CD4-positive, alpha-beta T cell treated with Interleukin-15 for 1 hour (primary cell): Measurements from ENCODE around the gene TRUB1.
"Not testable (repeated sequence)": the region's sequence is repeated elsewhere in the genome, so short reads cannot be mapped to it uniquely, and the experiment has no call there.

Source experiments
- DNase-seq: peaks from one replicate; pipeline ENCODE4 v3.0.0-alpha.2; 2020

TRUB1 gene

DNA sequence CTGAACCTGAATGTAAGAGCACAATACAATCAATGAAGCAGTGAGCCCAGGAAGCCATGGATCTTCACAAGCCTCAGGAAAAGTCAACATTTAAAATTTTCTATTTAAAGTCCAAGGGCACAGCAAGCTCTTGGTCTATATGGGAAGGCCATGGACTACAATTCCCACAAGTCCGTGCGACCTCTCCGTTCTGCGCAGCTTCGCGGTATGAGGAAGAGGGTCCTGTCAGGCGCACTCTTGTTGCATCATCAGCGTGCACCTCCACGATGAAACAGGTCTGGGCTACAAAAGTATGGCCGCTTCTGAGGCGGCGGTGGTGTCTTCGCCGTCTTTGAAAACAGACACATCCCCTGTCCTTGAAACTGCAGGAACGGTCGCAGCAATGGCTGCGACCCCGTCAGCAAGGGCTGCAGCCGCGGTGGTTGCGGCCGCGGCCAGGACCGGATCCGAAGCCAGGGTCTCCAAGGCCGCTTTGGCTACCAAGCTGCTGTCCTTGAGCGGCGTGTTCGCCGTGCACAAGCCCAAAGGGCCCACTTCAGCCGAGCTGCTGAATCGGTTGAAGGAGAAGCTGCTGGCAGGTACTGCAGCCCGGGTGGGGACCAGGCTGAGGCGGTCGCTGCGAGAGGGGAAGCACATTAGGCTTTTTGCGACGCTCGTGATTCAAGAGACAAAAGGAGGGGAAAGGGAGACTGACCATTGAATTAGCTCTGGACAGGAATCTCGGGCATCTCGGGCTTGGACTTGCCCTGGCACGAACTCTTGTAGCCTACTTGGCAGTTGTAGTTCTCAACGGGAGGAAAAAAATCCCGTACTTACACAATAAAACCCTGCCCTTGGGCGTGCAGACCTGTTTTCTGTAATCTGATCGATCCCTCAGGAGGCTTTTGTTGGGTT is at the start of gene TRUB1:
Gene TRUB1 (plus strand): TSS at position 234 of the 894 bp plus-strand sequence. CDS start 59 bp downstream, at position 293.
- peak; percentile 92 for DNase-seq

- no peak for DNase-seq
These were observed 44.7 kb upstream of the TRUB1 start for GRCh38 chr10:114893251-114893650.

- DNase-seq = no peak
These were observed 43.1 kb upstream of the TRUB1 start for GRCh38 chr10:114894911-114895310.

GRCh38 chr10:114897011-114897410 is 41.0 kb upstream of the TRUB1 start:
- not testable (repeated sequence) for DNase-seq

GRCh38 chr10:114897593-114897992 is 40.4 kb upstream of the TRUB1 start:
- no peak for DNase-seq

DNA sequence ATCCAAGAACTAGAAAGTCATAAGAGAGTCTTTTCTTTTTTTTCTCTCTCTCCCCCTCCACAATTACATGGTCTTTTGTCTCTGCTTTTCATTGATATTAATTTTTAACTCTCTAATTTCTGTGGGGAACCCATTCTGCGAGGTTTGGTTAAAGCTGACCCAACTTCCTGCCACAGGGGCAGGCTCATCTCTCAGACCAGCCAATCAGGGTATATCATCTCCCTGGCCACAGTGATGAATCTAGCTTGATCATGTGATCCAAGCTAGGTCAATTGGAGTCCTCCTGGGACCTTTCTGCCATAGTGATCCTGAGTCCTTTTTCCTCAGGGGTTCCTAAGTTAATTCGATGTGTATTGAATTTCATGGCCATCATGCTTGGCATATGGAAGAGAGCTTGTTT is 38.0 kb upstream of the TRUB1 start:
- DNase-seq = no peak

DNA sequence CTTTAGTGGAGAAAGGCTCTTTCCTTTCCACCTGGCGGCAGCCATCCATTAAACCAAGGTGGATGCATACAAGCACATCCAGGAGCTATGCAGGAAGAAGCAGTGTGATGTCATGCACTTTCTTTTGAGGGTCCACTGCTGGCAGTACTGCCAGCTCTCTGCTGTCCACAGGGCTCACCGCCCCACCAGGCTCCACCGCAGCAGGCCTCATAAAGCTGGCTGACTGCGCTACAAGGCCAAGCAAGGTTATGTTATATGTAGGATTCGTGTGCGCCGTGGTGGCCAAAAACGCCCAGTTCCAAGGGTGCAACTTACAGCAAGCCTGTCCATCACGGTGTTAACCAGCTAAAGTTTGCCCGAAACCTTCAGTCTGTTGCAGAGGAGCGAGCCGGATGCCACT is 37.3 kb upstream of the TRUB1 start:
- no peak for DNase-seq

DNA sequence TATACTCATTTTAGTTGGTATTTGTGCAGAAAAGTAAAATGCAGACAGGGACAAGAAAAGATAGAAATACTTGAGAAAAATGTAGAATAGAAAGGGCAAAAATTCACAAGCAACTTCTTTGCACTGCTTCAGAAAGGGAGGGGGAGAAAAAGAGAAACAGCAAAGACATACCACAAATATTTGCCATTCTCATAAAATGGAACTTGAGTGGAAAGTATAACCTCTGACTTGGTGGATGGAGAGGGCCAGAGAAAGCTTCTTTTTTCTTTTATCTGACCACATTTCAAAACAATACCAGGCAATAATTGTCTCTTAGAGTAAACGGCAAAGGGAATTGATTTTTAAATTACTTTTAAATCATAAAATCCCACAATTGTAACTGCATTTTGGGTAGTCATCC is 35.8 kb upstream of the TRUB1 start:
- no peak for DNase-seq

DNA sequence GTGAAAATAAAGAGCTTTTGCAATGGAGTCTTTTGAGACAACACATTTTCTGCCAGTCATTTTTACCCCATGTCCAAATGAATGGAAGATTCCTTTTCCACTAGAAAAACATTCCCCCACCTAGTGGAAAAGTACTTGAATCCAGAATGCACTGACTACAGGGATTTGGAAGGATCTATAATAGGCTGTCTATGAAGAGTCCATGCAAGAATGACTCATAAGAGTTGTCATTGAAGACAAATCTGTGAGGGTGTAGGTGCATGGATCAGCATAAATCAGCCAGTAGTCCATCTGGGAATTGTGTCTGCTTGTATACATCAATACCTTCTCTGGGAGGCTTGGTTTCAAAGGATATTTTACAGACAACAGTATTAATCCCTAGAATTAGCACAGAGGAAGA is 32.5 kb upstream of the TRUB1 start:
- DNase-seq = no peak

DNA sequence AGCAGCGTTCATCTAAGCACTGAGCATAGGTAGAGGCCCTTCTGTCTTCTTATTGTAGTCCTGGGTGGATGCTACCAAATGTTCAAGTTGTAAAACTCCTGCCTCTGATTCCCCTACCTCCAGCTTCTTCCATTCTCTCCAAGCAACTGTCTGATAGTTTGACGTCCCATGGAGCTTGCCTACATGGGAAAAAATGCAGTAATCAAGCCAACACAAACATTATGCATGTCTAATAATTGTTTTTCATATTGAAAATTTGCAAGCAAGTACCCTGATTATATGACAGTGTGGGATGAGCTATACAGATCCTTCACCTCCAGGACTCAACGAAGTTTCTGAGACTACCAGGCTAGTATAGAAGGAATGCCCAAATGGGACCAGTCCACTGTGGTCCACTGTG is 31.0 kb upstream of the TRUB1 start:
- DNase-seq = no peak

DNA sequence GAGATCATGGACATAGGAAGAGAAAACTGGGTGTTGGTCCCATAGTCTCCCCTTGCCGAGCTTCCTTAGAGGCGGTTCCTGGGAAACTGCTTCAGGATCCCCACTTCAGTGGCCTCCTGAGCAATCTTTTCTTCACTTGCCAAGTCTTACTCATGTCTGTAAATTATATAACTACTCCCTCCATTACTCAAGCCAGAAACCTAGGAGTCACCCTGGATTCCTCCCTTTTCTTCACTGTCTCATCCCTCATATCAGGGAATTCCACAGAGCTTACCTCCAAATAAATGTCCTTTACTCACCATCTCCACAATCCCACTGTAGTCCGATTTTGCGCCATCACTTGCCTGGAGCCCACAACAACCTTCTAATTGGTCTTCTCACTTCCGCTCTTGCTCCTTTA is 29.1 kb upstream of the TRUB1 start:
- no peak for DNase-seq

DNA sequence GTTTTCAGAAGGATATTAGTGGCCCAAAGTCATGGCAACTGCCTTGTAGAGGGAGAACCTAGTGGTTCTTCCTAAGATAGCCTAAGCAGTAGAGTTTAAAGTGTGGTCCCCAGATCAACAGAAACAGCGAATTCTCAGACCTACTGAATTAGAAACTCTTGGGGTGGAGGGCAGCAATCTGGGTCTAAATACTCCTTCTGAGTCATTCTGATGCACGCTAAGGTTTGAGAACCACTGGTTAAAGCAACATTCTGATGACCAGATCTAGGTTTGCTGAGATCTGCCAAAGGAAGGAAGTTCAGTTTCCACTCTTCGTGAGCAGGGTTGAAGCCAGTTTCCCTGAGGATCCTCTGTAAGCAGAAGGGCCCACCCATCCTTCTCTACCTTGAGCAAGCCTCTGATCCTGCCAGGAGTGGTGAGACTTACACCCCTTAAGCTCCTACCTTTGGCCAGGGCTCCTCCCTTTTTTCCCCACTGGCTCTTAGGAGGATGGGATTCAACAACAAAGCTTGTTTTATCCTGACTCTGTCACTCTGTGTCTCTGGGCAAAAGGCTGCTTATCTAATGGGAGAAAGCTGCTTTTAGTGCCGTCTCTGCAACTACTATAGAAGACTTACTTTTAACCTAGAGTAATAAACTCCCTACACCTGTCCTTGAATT is 26.8 kb upstream of the TRUB1 start:
- no peak for DNase-seq

- DNase-seq = no peak
These were observed 26.1 kb upstream of the TRUB1 start for GRCh38 chr10:114911801-114912469.

- DNase-seq = no peak
These were observed 25.5 kb upstream of the TRUB1 start for GRCh38 chr10:114912470-114912859.

GRCh38 chr10:114914560-114914959 is 23.4 kb upstream of the TRUB1 start:
- DNase-seq = no peak

- DNase-seq = no peak
These were observed 22.7 kb upstream of the TRUB1 start for GRCh38 chr10:114915294-114915693.

DNA sequence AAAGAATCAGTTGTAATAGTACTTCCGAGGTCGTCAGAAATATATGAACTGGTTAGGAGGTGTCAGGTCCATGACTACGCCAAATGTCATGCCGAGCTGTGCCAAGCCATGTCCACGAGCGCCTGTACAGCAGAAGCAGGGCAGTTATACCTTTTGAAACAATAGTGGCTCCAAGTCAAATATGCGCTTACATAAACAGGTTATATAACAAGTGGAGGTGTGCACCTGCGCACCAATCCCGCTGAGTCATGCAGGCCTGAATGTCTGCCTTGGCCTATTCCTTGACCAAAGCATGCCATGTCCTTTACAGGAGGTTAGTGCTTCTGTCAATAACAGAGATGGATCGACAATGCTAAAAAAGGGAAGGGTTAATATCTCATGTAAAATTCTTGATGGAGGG is 21.3 kb upstream of the TRUB1 start:
- DNase-seq = no peak

GRCh38 chr10:114917459-114917858 is 20.5 kb upstream of the TRUB1 start:
- no peak for DNase-seq

DNA sequence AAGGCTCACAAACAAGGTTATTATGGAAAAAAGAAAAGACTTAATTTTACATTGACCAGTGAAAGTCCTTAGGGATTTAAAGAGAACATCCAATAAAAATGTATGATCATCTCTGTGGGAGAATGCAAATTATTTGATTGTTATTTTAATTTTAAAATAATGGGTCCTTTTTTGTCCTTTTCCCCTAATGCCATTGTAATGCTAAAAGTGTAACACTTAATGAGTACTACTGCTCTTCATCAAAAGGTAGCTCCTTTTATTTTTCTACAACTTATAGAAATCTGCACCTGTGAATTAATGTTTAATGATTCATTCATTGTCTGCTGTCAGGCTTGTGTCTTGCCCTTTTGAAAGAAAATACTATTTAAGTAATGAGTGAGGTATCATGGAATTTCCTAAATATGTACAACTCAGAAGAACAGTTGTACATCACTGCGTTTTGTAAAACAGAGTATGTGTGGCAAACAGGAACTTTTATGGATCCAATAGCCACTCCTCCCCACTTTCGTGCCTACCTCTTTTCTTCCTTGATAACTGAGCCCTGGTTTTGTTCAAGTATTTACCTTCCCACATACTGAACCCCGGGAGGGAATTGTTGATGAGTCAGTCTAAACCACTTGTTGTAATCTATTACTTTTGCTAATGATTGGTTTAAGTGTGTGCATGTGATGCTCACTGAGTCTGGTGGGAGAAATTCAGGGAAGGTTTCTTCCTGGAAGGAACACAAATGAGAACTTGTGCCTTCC is 19.9 kb upstream of the TRUB1 start:
- DNase-seq = no peak

DNA sequence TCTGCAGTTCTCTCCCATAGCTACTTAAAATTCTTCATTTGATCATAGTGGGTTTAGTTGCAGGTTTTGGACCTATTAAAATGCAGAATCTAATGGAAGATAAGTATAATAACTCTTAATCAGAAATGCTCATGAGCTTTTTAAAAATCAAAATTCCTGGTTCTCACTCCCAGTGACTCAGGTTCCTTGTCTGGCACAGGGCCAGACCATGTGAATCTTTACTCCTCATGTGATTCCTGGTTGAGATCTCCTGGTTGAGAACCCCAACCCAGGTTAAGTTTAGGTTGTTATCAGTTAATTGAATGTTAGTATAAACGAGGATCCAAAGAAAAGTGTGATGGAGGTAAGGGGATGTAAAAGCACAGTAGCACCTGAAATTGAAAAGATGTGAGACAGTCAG is 17.5 kb upstream of the TRUB1 start:
- DNase-seq = no peak

DNA sequence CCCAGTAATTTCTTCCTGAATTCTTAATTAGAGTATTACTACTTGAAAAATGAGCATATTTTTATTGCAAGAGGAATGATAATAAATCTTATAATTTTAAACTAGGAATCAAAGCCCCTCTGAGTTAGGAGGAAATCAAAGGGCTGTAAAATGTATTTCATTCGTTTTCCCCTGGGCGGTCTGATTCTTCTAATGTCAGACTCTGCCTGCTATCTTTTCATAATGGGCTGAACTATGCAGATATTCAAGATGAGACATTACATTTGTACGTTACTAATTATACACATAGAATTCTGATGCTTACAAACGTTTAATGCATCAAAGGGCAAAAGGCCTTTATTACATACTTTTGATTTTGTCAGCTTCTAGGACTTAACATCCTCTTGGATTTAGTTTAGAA is 16.0 kb upstream of the TRUB1 start:
- no peak for DNase-seq

- no peak for DNase-seq
These were observed 14.4 kb upstream of the TRUB1 start for GRCh38 chr10:114923551-114923950.
